Keratinocyte (primary cell): ENCODE measurements around the gene ENO2. TPM values are rescaled to one million over a fixed set of nuclear protein-coding genes. Genes with fewer than 3 reads are reported as not detected.

Source experiments
- DNase-seq: peaks from one replicate; pipeline ENCODE4 v3.0.0-alpha.2; 2011; ENCODE audit warnings: low read depth, missing footprints, low spot score
- FAIRE-seq: peaks from 2 replicates; lab custom pipeline; 2011; peaks lifted over from hg19 to GRCh38; lab: Jason Lieb, UNC
- H2AFZ ChIP-seq: 2 replicates; pipeline ENCODE4 v1.6.0; 2012; ENCODE audit warnings: low read length, control low read depth, inconsistent platforms; ENCODE audit not compliant: control insufficient read depth
- H3K27ac ChIP-seq: 2 replicates; pipeline ENCODE4 v1.5.1; 2011; ENCODE audit warnings: low read length; ENCODE audit not compliant: control insufficient read depth, insufficient read depth
- H3K27me3 ChIP-seq: 3 replicates; pipeline ENCODE4 v1.6.0; 2011; ENCODE audit warnings: low read length; ENCODE audit not compliant: control insufficient read depth, insufficient read depth; ENCODE audit errors: extremely low read depth
- H3K36me3 ChIP-seq, 2 experiments: 2 replicates in 1 of 2; 3 replicates in 1 of 2; pipeline ENCODE4 v1.5.1; 2011; ENCODE audit warnings: low read length in 2 of 2, mild to moderate bottlenecking in 1 of 2; ENCODE audit not compliant: control insufficient read depth in 2 of 2, insufficient read depth in 2 of 2; ENCODE audit errors: extremely low read depth in 1 of 2
- H3K4me1 ChIP-seq: 3 replicates; pipeline ENCODE4 v1.5.1; 2011; ENCODE audit warnings: low read length; ENCODE audit not compliant: control insufficient read depth, insufficient read depth; ENCODE audit errors: extremely low read depth
- H3K4me2 ChIP-seq: 3 replicates; pipeline ENCODE4 v1.6.0; 2011; ENCODE audit warnings: low read depth, low read length; ENCODE audit not compliant: control insufficient read depth, insufficient read depth; ENCODE audit errors: extremely low read depth
- H3K4me3 ChIP-seq, 3 experiments: fragments of 200-600 bp in 1 of 3; sonication (generic) in 1 of 3; 2 replicates in 2 of 3; 3 replicates in 1 of 3; pipeline ENCODE4 v1.5.1; 2011 to 2016; ENCODE audit warnings: low read length in 3 of 3, mild to moderate bottlenecking in 3 of 3, control low read depth in 2 of 3, inconsistent platforms in 1 of 3, low read depth in 1 of 3, mixed read lengths in 1 of 3, mixed run types in 1 of 3, moderate library complexity in 1 of 3; ENCODE audit not compliant: control insufficient read depth in 2 of 3, insufficient read depth in 2 of 3; ENCODE audit errors: extremely low read depth in 1 of 3
- H3K79me2 ChIP-seq: 2 replicates; pipeline ENCODE4 v1.6.0; 2012; ENCODE audit warnings: low read length; ENCODE audit not compliant: control insufficient read depth, insufficient read depth
- H3K9ac ChIP-seq: 3 replicates; pipeline ENCODE4 v1.6.0; 2011; ENCODE audit warnings: low read length; ENCODE audit not compliant: control insufficient read depth, insufficient read depth; ENCODE audit errors: extremely low read depth
- H3K9me1 ChIP-seq: 3 replicates; pipeline ENCODE4 v1.6.0; 2011; ENCODE audit warnings: low read length; ENCODE audit not compliant: control insufficient read depth, insufficient read depth; ENCODE audit errors: extremely low read depth
- H3K9me3 ChIP-seq: 2 replicates; pipeline ENCODE4 v1.5.1; 2012; ENCODE audit warnings: low read depth, low read length; ENCODE audit not compliant: control insufficient read depth
- H4K20me1 ChIP-seq: 3 replicates; pipeline ENCODE4 v1.6.0; 2011; ENCODE audit warnings: low read length; ENCODE audit not compliant: control insufficient read depth, insufficient read depth; ENCODE audit errors: extremely low read depth
- CTCF ChIP-seq, 3 experiments: IDR thresholded peaks in 1 of 3; conservative IDR thresholded peaks in 1 of 3; optimal IDR thresholded peaks in 1 of 3; 2 replicates in 2 of 3; 3 replicates in 1 of 3; pipeline versions ENCODE3 to v1.5.1; 2011; ENCODE audit warnings: low read length in 3 of 3, mild to moderate bottlenecking in 3 of 3, moderate library complexity in 2 of 3, control low read depth in 1 of 3, inconsistent platforms in 1 of 3; ENCODE audit not compliant: insufficient read depth in 2 of 3; ENCODE audit errors: extremely low read depth in 1 of 3
- EZH2 ChIP-seq: IDR thresholded peaks from one replicate; pipeline ENCODE4 v1.6.1; 2012; ENCODE audit warnings: inconsistent platforms, mild to moderate bottlenecking, low read length, moderate library complexity
- dilution Hi-C: fragments of 300-500 bp; cut with MboI; formaldehyde crosslinking; loops from one replicate; pipeline ENCODE4 v1.7.0; 2020; ENCODE audit warnings: low sequenced_read_pairs; ENCODE audit not compliant: extremely low pct_ligation_motif_present
- polyA plus RNA-seq, 5 experiments: library from polyadenylated mRNA; depleted of rRNA in 3 of 5; stranded (reverse) in 3 of 5; stranded (forward) in 1 of 5; unstranded in 1 of 5; fragments of >200 nt; gene quantifications; 1 replicate in 1 of 5; 2 replicates in 3 of 5; 3 replicates in 1 of 5; pipeline versions ENCODE4 v1.2.1 to v1.2.3, GENCODE V29; 2011 to 2012; ENCODE audit warnings: missing spikeins in 2 of 5, low read depth in 1 of 5, low replicate concordance in 1 of 5

Gene ENO2
- polyA plus RNA-seq, 1 donor (not counting 4 experiments of a cell fraction or from before 2014, with no cell fraction given) = 1.7 TPM

- FAIRE-seq = no peak
These were observed 11.9 kb upstream of the ENO2 start for GRCh38 chr12:6902448-6902847.

GRCh38 chr12:6903722-6904121 lies 10.7 kb upstream of the ENO2 start:
- H2AFZ ChIP-seq = no peak overlapping the region
- no peak for FAIRE-seq
- no peak for DNase-seq

More at GRCh38 chr12:6902448-6902847, 11.9 kb upstream of the ENO2 start:
- no peak overlapping the region for H3K4me2 ChIP-seq
- H4K20me1 ChIP-seq = no peaks in the 10 kb centered on the region
- H3K27me3 ChIP-seq = no peaks in the 10 kb centered on the region
- no peaks in the 10 kb centered on the region for H3K36me3 ChIP-seq
- no peak for TF ChIP-seq CTCF (optimal IDR thresholded peaks at IDR 0.05 in 1 of 3, IDR thresholded peaks at IDR 0.05 in 1 of 3, conservative IDR thresholded peaks at IDR 0.05 in 1 of 3; ENCODE audit: extremely low read depth in 1 of 3, insufficient read depth in 2 of 3, low read length in 3 of 3)
- TF ChIP-seq EZH2 = no peak
- H3K79me2 ChIP-seq = no peaks in the 10 kb centered on the region
- no peak overlapping the region for H2AFZ ChIP-seq
- H3K27ac ChIP-seq = no peak overlapping the region
- H3K4me1 ChIP-seq = peaks cover 13% of the 10 kb centered on the region
- H3K9me1 ChIP-seq = no peaks in the 10 kb centered on the region
- no peak overlapping the region for H3K4me3 ChIP-seq
- dilution Hi-C loops = no loop called here
- no peaks in the 10 kb centered on the region for H3K9me3 ChIP-seq
- DNase-seq = no peak
- H3K9ac ChIP-seq = no peak overlapping the region

More at GRCh38 chr12:6903722-6904121, 10.7 kb upstream of the ENO2 start:
- Histone ChIP-seq H3K9ac (no peak overlapping the region), H3K4me3 (no peak overlapping the region), H3K4me1 (peaks cover 13% of the 10 kb centered on the region), H3K27me3 (no peaks in the 10 kb centered on the region), H3K9me1 (no peaks in the 10 kb centered on the region), H3K27ac (no peak overlapping the region), H3K79me2 (no peaks in the 10 kb centered on the region), H3K4me2 (no peak overlapping the region), H4K20me1 (no peaks in the 10 kb centered on the region), H3K9me3 (no peaks in the 10 kb centered on the region), H3K36me3 (no peaks in the 10 kb centered on the region)
- TF ChIP-seq EZH2 (no peak), CTCF (optimal IDR thresholded peaks at IDR 0.05 in 1 of 3, IDR thresholded peaks at IDR 0.05 in 1 of 3, conservative IDR thresholded peaks at IDR 0.05 in 1 of 3; ENCODE audit: extremely low read depth in 1 of 3, insufficient read depth in 2 of 3, low read length in 3 of 3) (no peak)
- dilution Hi-C loops = no loop called here
